Ascending aorta (tissue), 2 donors: ENCODE data around the gene SEPTIN6. TPM values are rescaled to one million over a fixed set of nuclear protein-coding genes. Genes with fewer than 3 reads are reported as not detected.
"Not testable (repeated sequence)": the region's sequence is repeated elsewhere in the genome, so short reads cannot be mapped to it uniquely, and the experiment has no call there.

Experiments
- DNase-seq, 2 donors: peaks; one replicate each; pipeline ENCODE4 v3.0.0-alpha.2; 2019; ENCODE audit warnings: low spot score in 2 of 2
- H3K27ac ChIP-seq, 2 donors: fragments of 200-600 bp; sonication (generic); one replicate each; pipeline ENCODE4 v1.5.1; 2016 to 2017; ENCODE audit warnings: mild to moderate bottlenecking in 1 of 2
- H3K27me3 ChIP-seq: fragments of 200-600 bp; sonication (generic); one replicate; pipeline ENCODE4 v1.5.1; 2017
- H3K36me3 ChIP-seq, 2 donors: fragments of 200-600 bp; sonication (generic); one replicate each; pipeline ENCODE4 v1.5.1; 2016
- H3K4me1 ChIP-seq, 2 donors: fragments of 200-600 bp; sonication (generic); one replicate each; pipeline ENCODE4 v1.5.1; 2016 to 2017; ENCODE audit warnings: mild to moderate bottlenecking in 1 of 2
- H3K4me3 ChIP-seq, 2 donors: fragments of 200-600 bp; sonication (generic); one replicate each; pipeline ENCODE4 v1.5.1; 2016 to 2017; ENCODE audit warnings: mild to moderate bottlenecking in 1 of 2
- H3K9me3 ChIP-seq, 2 donors: fragments of 200-600 bp; sonication (generic); one replicate each; pipeline ENCODE4 v1.5.1; 2016
- intact Hi-C: fragments of 100-400 bp; cut with DNase I; formaldehyde crosslinking; loops from one replicate; pipeline ENCODE4 v1.15.1; 2023
- total RNA-seq: library from RNA; depleted of rRNA; stranded (reverse); fragments of >200 nt; gene quantifications from one replicate; pipeline ENCODE4 v1.1.0, GENCODE V29; 2016
- TF ChIP-seq, protein P1 (sequence below), 3 experiments: fragments of 200-600 bp in 2 of 3; fragments of 450-650 bp in 1 of 3; sonication (generic) in 2 of 3; IDR thresholded peaks; one replicate each; pipeline ENCODE4 v1.5.1; 2016 to 2019; ENCODE audit warnings: antibody characterized with exemption in 3 of 3, mild to moderate bottlenecking in 1 of 3, moderate library complexity in 1 of 3

SEPTIN6 gene
- total RNA-seq, 1 donor from 2014 or later: 10.6 TPM

GRCh38 chrX:119688911-119689321, 4.1 kb downstream of the SEPTIN6 start:
- Histone ChIP-seq H3K36me3 (no peaks in the 10 kb centered on the region), H3K4me1 (peaks cover 0 to 7% of the 10 kb centered on the region in 2 donors), H3K27ac (no peak overlapping the region), H3K4me3 (no peak overlapping the region), H3K27me3 (no peaks in the 10 kb centered on the region), H3K9me3 (no peaks in the 10 kb centered on the region)
- intact Hi-C loops: no loop called here
- no peak for DNase-seq
- TF ChIP-seq, protein P1, sequence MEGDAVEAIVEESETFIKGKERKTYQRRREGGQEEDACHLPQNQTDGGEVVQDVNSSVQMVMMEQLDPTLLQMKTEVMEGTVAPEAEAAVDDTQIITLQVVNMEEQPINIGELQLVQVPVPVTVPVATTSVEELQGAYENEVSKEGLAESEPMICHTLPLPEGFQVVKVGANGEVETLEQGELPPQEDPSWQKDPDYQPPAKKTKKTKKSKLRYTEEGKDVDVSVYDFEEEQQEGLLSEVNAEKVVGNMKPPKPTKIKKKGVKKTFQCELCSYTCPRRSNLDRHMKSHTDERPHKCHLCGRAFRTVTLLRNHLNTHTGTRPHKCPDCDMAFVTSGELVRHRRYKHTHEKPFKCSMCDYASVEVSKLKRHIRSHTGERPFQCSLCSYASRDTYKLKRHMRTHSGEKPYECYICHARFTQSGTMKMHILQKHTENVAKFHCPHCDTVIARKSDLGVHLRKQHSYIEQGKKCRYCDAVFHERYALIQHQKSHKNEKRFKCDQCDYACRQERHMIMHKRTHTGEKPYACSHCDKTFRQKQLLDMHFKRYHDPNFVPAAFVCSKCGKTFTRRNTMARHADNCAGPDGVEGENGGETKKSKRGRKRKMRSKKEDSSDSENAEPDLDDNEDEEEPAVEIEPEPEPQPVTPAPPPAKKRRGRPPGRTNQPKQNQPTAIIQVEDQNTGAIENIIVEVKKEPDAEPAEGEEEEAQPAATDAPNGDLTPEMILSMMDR (IDR thresholded peaks at IDR 0.05): no peak

DNA sequence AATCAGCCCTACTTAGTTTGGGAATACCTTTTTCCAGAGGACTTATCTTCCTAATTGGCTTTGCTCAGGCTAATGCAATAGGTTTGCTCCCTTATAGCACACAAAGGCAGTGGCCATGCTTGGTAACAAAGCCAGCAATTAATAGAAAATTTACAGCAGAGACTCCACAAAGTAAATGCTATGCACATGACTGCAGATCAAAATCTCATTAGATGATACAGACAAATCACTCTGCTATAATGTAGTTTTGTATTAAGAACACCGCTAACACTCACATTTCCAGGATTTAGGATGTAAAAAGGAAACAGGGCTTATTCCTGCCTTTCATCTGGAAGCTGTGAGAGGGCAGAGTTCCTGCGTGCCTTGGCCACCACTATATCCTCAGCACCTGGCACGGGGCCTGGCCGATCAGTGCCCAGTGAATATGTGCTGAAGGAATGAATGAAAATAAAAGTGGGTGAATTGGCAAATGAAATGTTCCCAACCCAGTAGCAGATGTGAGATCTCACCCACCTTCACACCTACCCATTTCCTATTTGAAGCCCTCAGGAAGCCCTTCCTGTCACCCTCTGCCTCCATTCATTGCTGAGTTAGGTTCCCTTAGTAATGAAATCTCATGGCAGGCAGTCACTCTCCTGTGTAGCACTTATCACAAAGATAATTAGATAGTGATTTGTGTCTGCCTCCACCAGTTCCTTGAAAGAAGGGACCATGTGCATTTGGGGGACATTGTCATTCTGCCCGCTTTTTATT, 5.1 kb downstream of the SEPTIN6 start:
- Histone ChIP-seq H3K9me3 (no peaks in the 10 kb centered on the region), H3K4me3 (no peak overlapping the region), H3K27me3 (no peaks in the 10 kb centered on the region), H3K27ac (no peak overlapping the region), H3K36me3 (no peaks in the 10 kb centered on the region), H3K4me1 (peaks cover 0 to 7% of the 10 kb centered on the region in 2 donors)
- no peak for DNase-seq
- TF ChIP-seq, protein P1 (IDR thresholded peaks at IDR 0.05): no peak
- intact Hi-C loops: no loop called here

- no peaks in the 10 kb centered on the region for H3K9me3 ChIP-seq
- peak overlapping the region; percentile 77 to 78 for H3K27ac ChIP-seq
- H3K27me3 ChIP-seq: no peaks in the 10 kb centered on the region
- intact Hi-C loops: no loop called here
- DNase-seq: no peak
- no peak overlapping the region for H3K4me3 ChIP-seq
- peaks cover 0 to 7% of the 10 kb centered on the region in 2 donors for H3K4me1 ChIP-seq
- TF ChIP-seq, protein P1 (IDR thresholded peaks at IDR 0.05): no peak
- H3K36me3 ChIP-seq: no peaks in the 10 kb centered on the region
These were observed 6.8 kb downstream of the SEPTIN6 start for GRCh38 chrX:119686087-119686691.

DNA sequence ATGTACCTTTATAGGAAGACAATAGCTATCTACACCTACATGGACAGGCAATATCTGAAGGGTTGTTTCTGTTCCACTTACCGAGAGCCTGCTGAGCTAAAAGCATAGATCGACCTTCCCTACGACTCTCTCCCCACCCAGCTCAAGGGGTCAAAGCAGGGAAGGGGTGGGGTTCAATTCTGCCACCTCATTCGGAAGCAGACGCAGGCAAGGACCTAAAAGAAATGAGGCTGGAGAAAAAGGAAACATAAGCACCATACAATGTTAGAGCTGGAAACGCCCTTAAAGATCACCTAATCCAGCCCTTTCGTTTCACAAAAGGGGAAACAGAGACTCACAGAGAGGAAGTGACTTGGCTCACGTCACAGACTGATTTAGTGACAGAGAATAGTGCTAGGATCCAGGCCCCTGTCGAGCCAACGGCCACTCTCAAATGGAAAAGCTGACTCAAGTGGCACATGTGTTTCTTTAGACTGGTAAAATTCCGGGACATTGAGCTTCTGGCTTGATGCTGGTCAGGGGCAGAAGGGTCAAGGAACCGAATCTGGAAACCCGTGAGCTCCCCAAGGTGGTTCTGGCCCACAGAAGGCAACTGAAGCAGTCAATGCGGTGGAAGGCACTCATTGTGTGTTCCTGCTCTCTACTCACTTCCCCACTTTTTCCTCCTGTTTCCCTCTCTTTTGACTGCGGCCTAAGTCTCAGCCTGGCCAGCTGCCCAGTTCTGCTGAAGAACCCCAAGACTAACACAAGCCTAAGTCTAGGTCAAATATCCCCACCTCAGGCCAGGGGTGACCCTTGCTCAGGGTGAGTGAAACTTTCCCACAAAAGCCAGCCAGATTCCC, 7.5 kb downstream of the SEPTIN6 start:
- H3K9me3 ChIP-seq: no peaks in the 10 kb centered on the region
- no peaks in the 10 kb centered on the region for H3K27me3 ChIP-seq
- no peaks in the 10 kb centered on the region for H3K36me3 ChIP-seq
- TF ChIP-seq, protein P1 (IDR thresholded peaks at IDR 0.05): no peak
- peak; percentile 39 to 73 for DNase-seq
- H3K4me1 ChIP-seq: peaks cover 0 to 7% of the 10 kb centered on the region in 2 donors
- intact Hi-C loops: no loop called here
- H3K27ac ChIP-seq: peak overlapping the region; percentile 77 to 78
- peak overlapping the region in 1 of 2 donors; percentile 15 for H3K4me3 ChIP-seq

DNA sequence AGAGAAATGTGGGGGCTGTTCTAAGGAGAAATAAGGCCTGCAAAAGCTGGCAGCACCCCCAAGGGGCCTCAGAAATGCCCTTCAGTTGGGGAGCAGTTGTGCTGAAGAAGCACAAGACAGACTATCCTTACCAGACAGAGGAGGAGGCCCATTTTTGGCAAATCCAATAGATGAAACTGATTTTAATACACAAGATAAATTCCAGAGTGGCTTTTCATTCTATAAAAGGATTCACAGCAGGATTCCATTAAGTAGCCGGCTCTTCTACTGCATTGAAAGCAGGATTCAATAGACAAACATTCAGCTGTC, 8.1 kb downstream of the SEPTIN6 start:
- no peaks in the 10 kb centered on the region for H3K36me3 ChIP-seq
- H3K9me3 ChIP-seq: no peaks in the 10 kb centered on the region
- TF ChIP-seq, protein P1 (IDR thresholded peaks at IDR 0.05): no peak
- no peaks in the 10 kb centered on the region for H3K27me3 ChIP-seq
- DNase-seq: no peak
- peak overlapping the region in 1 of 2 donors; percentile 15 for H3K4me3 ChIP-seq
- intact Hi-C loops: no loop called here
- peaks cover 0 to 7% of the 10 kb centered on the region in 2 donors for H3K4me1 ChIP-seq
- peak overlapping the region; percentile 77 to 78 for H3K27ac ChIP-seq

DNA sequence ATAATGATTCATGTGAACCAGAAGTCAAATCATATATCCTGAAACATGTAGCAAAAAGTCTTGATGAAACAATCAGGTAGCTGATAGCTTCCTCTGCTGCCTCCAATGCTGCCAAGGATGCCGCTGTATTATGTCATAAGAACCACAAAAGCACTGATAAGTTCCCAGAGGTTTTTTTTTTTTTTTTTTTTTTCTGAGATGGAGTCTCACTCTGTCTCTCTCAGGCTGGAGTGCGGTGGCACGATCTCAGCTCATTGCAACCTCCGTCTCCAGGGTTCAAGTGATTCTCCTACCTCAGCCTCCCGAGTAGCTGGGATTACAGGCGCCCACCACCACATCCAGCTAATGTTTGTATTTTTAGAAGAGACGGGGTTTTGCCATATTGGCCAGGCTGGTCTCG, 8.7 kb downstream of the SEPTIN6 start:
- peak overlapping the region in 1 of 2 donors; percentile 77 for H3K27ac ChIP-seq
- H3K4me3 ChIP-seq, H3K4me1 ChIP-seq, H3K36me3 ChIP-seq, H3K9me3 ChIP-seq, intact Hi-C loops, H3K27me3 ChIP-seq, DNase-seq: not testable (repeated sequence)
